ENCODE results near the gene PGAP6. TPM values are rescaled to one million over a fixed set of nuclear protein-coding genes. Genes with fewer than 3 reads are reported as not detected.

Gene PGAP6
- total RNA-seq, 1 experiment from 2014 or later: 85.5 TPM

DNA sequence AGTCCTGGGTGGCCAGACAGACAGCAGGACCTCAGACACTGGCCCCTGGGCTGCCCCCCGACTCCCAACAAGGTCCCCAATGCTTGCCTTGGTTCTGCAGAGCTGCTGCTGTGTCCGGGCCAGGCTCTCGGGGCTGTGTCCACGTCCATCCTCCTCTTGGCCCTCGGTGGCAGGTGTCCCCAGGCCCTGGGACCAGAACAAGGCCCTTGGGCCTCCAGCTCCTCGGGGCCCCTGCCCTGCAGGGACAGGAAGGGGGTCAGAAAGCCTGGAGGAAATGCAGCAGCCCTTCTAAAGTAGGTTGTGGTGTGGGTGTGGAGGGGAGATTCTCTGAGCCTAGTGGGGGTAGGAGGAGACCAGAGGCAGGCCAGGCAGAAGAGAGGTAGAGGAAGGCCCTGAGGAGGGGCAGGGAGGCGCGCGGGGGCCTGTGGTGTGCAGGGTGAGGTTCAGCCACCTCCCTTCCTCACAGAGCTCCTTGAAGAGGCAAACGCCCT, 26.8 kb downstream of the PGAP6 start:
- no peaks in the 10 kb centered on the region for H3K9me3 ChIP-seq
- TF ChIP-seq, protein P1, sequence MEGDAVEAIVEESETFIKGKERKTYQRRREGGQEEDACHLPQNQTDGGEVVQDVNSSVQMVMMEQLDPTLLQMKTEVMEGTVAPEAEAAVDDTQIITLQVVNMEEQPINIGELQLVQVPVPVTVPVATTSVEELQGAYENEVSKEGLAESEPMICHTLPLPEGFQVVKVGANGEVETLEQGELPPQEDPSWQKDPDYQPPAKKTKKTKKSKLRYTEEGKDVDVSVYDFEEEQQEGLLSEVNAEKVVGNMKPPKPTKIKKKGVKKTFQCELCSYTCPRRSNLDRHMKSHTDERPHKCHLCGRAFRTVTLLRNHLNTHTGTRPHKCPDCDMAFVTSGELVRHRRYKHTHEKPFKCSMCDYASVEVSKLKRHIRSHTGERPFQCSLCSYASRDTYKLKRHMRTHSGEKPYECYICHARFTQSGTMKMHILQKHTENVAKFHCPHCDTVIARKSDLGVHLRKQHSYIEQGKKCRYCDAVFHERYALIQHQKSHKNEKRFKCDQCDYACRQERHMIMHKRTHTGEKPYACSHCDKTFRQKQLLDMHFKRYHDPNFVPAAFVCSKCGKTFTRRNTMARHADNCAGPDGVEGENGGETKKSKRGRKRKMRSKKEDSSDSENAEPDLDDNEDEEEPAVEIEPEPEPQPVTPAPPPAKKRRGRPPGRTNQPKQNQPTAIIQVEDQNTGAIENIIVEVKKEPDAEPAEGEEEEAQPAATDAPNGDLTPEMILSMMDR (IDR thresholded peaks at IDR 0.05; ENCODE audit: insufficient read depth in 1 of 2, low read depth in 1 of 2, low read length in 1 of 2, severe bottlenecking in 1 of 2, unreplicated experiment in 1 of 2): no peak
- Mint-ChIP-seq H3K27ac (ENCODE audit: unreplicated experiment) (no peak overlapping the region), H3K4me3 (ENCODE audit: unreplicated experiment) (no peak overlapping the region), H3K27me3 (ENCODE audit: insufficient read depth, unreplicated experiment) (no peaks in the 10 kb centered on the region), H3K36me3 (ENCODE audit: insufficient read depth, unreplicated experiment) (no peaks in the 10 kb centered on the region), H3K4me1 (ENCODE audit: low read depth, unreplicated experiment) (no peaks in the 10 kb centered on the region), H3K9me3 (ENCODE audit: unreplicated experiment) (no peaks in the 10 kb centered on the region)
- DNase-seq: no peak
- peaks cover 9% of the 10 kb centered on the region; the same call in 1 of the 2 replicates for H3K4me1 ChIP-seq
- ChIA-PET POLR2A (no interaction called here), CTCF (no interaction called here)
- intact Hi-C loops (cut with micrococcal nuclease; ENCODE audit: unreplicated experiment): loop anchor here (5.0 kb wide), 1 partner anchor 128 kb away; the partner anchor contains the start of gene LUC7L
- no peak overlapping the region for H3K4me3 ChIP-seq (ENCODE audit: low read depth, low read length)
- BruUV-seq (replicated peaks): no TSS peak
- no peaks in the 10 kb centered on the region for H3K27me3 ChIP-seq (replicated peaks; ENCODE audit: control insufficient read depth, insufficient read depth, low read length)
- H3K36me3 ChIP-seq (ENCODE audit: control insufficient read depth, insufficient read depth, low read length): no peaks in the 10 kb centered on the region; the same call in 1 of the 2 replicates

DNA sequence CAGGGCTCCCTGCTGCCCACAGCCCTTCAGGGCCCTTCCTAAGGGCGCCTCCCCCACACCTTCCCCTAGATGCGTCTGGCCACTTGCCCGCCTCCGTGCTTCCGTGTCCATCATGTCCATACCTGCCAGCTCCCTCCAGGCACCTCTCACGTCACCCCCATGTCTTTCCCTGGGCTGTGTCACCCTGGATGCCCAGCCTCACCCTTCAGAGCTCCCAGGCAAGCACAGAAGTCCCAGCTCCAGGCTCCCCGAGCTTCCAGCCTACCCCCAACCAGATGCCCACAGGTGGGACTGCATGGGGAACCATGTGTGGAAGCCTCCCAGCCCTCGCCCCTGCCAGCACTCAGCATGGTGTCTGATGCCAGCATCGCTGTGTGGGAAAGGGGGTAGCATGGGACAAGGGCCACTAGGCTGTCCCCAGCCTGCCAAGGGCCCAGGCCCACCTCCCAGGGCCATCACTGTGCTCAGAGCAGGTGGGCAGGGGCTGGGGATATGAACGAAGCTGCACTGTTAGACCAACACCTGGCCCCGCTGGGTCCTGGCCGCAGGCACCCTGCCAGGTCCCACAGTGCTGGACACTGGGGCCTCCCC, 27.4 kb downstream of the PGAP6 start:
- Mint-ChIP-seq H3K9me3 (ENCODE audit: unreplicated experiment) (no peaks in the 10 kb centered on the region), H3K27me3 (ENCODE audit: insufficient read depth, unreplicated experiment) (no peaks in the 10 kb centered on the region), H3K4me1 (ENCODE audit: low read depth, unreplicated experiment) (no peaks in the 10 kb centered on the region), H3K36me3 (ENCODE audit: insufficient read depth, unreplicated experiment) (no peaks in the 10 kb centered on the region), H3K27ac (ENCODE audit: unreplicated experiment) (no peak overlapping the region), H3K4me3 (ENCODE audit: unreplicated experiment) (no peak overlapping the region)
- ChIA-PET CTCF (no interaction called here), POLR2A (no interaction called here)
- no peak for DNase-seq
- Histone ChIP-seq H3K4me3 (ENCODE audit: low read depth, low read length) (no peak overlapping the region), H3K36me3 (ENCODE audit: control insufficient read depth, insufficient read depth, low read length) (no peaks in the 10 kb centered on the region; the same call in 1 of the 2 replicates), H3K27me3 (replicated peaks; ENCODE audit: control insufficient read depth, insufficient read depth, low read length) (no peaks in the 10 kb centered on the region), H3K9me3 (no peaks in the 10 kb centered on the region), H3K4me1 (peaks cover 9% of the 10 kb centered on the region; the same call in 1 of the 2 replicates)
- intact Hi-C loops (cut with micrococcal nuclease; ENCODE audit: unreplicated experiment): loop anchor here (5.0 kb wide), 1 partner anchor 127 kb away; the partner anchor contains the start of gene LUC7L
- TF ChIP-seq, protein P1 (IDR thresholded peaks at IDR 0.05; ENCODE audit: insufficient read depth in 1 of 2, low read depth in 1 of 2, low read length in 1 of 2, severe bottlenecking in 1 of 2, unreplicated experiment in 1 of 2): no peak
- BruUV-seq (replicated peaks): no TSS peak

DNA sequence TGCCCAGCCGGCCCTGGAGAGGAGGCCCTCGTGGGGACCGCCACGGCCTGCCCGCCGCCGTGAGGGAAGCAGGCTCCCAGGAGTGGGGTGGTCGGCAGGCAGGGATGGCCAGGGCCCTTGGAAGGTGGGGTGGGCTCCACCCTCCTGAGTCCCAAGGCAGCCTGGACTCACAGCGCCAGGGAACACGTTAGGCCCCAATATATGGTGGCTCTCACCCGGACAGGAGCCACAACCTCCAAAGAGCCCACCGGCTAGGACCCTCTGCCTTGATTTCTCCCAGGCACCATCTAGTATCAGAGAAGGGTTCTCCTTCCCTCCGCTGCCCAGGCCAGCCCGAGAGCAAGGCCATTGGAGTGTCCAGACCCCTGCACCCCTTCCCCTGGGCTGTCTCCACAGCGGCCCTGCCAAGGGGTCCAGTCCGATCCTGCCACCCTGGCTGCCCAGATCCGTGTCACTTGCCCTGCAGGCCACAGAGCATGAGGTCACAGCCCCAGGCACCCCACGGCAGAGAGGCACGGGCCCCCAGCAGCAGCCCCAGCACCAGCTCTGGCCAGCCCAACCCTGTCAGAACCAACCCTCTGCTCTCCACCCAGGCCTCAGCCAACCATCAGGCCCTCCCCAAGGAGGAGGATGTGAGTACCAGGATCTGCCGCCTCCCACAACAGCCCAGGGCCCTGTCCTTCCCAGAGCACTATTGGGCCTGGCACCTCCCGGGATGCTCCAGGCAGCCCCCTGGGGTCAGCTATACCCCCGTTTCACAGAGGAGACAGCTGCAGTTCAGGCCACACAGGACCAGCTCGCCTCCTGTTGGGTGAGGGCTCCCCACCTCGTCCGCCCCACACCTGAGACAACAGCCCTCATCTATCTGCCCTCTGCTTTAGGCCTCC, 28.1 kb downstream of the PGAP6 start:
- no peaks in the 10 kb centered on the region for H3K36me3 Mint-ChIP-seq (ENCODE audit: insufficient read depth, unreplicated experiment)
- Histone ChIP-seq H3K9me3 (no peaks in the 10 kb centered on the region), H3K27me3 (replicated peaks; ENCODE audit: control insufficient read depth, insufficient read depth, low read length) (no peaks in the 10 kb centered on the region), H3K4me3 (ENCODE audit: low read depth, low read length) (peak overlapping the region; percentile 56), H3K36me3 (ENCODE audit: control insufficient read depth, insufficient read depth, low read length) (peaks cover 1% of the 10 kb centered on the region; the same call in 1 of the 2 replicates), H3K4me1 (peaks cover 9% of the 10 kb centered on the region; the same call in 1 of the 2 replicates)
- intact Hi-C loops (cut with micrococcal nuclease; ENCODE audit: unreplicated experiment): loop anchor here (5.0 kb wide), 1 partner anchor 126 kb away; the partner anchor contains the start of gene LUC7L
- no TSS peak for BruUV-seq (replicated peaks)
- ChIA-PET POLR2A (interaction anchor here (0.5 to 2.1 kb wide), 14 partner anchors 8 to 1026 kb away, joined by 3 to 19 read pairs (median 4); partner anchors contain the start of genes LUC7L and MRPL28), CTCF (interaction anchor here (0.6 to 1.4 kb wide), 24 partner anchors 9 to 257 kb away, joined by 3 to 19 read pairs (median 4); partner anchors contain the start of genes LUC7L and MRPL28)
- no peaks in the 10 kb centered on the region for H3K27me3 Mint-ChIP-seq (ENCODE audit: insufficient read depth, unreplicated experiment)
- no peaks in the 10 kb centered on the region for H3K4me1 Mint-ChIP-seq (ENCODE audit: low read depth, unreplicated experiment)
- H3K27ac Mint-ChIP-seq (ENCODE audit: unreplicated experiment): no peak overlapping the region
- TF ChIP-seq, protein P1 (IDR thresholded peaks at IDR 0.05; ENCODE audit: insufficient read depth in 1 of 2, low read depth in 1 of 2, low read length in 1 of 2, severe bottlenecking in 1 of 2, unreplicated experiment in 1 of 2): no peak
- H3K4me3 Mint-ChIP-seq (ENCODE audit: unreplicated experiment): peak overlapping the region; percentile 66
- H3K9me3 Mint-ChIP-seq (ENCODE audit: unreplicated experiment): no peaks in the 10 kb centered on the region
- DNase-seq: no peak
